ENCODE results near the gene HOXC11. TPM values are rescaled to one million over a fixed set of nuclear protein-coding genes. Genes with fewer than 3 reads are reported as not detected.

HOXC11 gene
- total and polyA plus RNA-seq, 4 donors = 0.38 to 4.1 TPM; not detected in 2

GRCh38 chr12:54015018-54015931 lies 42.3 kb downstream of the HOXC11 start:
- Histone ChIP-seq H3K36me3 (ENCODE audit: control insufficient read depth in 1 of 2, insufficient read depth in 2 of 2, low read length in 1 of 2) (no peaks in the 10 kb centered on the region), H3K27ac (ENCODE audit: low read depth in 1 of 2, low read length in 2 of 2) (no peak overlapping the region), H3K9me3 (ENCODE audit: control insufficient read depth, low read length) (no peaks in the 10 kb centered on the region), H3K27me3 (ENCODE audit: control insufficient read depth in 1 of 2, insufficient read depth in 2 of 2, low read length in 1 of 2) (no peaks in the 10 kb centered on the region), H3K4me3 (ENCODE audit: low read length in 2 of 2) (no peak overlapping the region), H3K4me1 (ENCODE audit: control insufficient read depth in 1 of 2, insufficient read depth in 2 of 2, low read length in 2 of 2) (no peaks in the 10 kb centered on the region)
- intact Hi-C loops (cut with DNase I) = no loop called here
- WGBS, 2 donors = 63 to 77% methylated on average over 23 of the region's 23 CpGs
- no peak for ATAC-seq (ENCODE audit: low FRiP score)
- DNase-seq = peak in 1 of 2 donors; percentile 36

GRCh38 chr12:54016051-54016450 lies 43.1 kb downstream of the HOXC11 start:
- no peaks in the 10 kb centered on the region for H3K27me3 ChIP-seq (ENCODE audit: control insufficient read depth in 1 of 2, insufficient read depth in 2 of 2, low read length in 1 of 2)
- H3K4me3 ChIP-seq (ENCODE audit: low read length in 2 of 2) = no peak overlapping the region
- H3K4me1 ChIP-seq (ENCODE audit: control insufficient read depth in 1 of 2, insufficient read depth in 2 of 2, low read length in 2 of 2) = no peaks in the 10 kb centered on the region
- no peaks in the 10 kb centered on the region for H3K9me3 ChIP-seq (ENCODE audit: control insufficient read depth, low read length)
- ATAC-seq (ENCODE audit: low FRiP score) (no peak), DNase-seq (peak in 1 of 2 donors; percentile 44)
- no peak overlapping the region for H3K27ac ChIP-seq (ENCODE audit: low read depth in 1 of 2, low read length in 2 of 2)
- intact Hi-C loops (cut with DNase I) = no loop called here
- WGBS, 2 donors = 53 to 77% methylated on average over 3 of the region's 3 CpGs
- no peaks in the 10 kb centered on the region for H3K36me3 ChIP-seq (ENCODE audit: control insufficient read depth in 1 of 2, insufficient read depth in 2 of 2, low read length in 1 of 2)

- WGBS, 2 donors = 7 to 9% methylated on average over 25 of the region's 25 CpGs
- peak; percentile 6 for ATAC-seq (ENCODE audit: low FRiP score)
- no peaks in the 10 kb centered on the region for H3K4me1 ChIP-seq (ENCODE audit: control insufficient read depth in 1 of 2, insufficient read depth in 2 of 2, low read length in 2 of 2)
- DNase-seq = peak in 1 of 2 donors; percentile 46
- H3K27me3 ChIP-seq (ENCODE audit: control insufficient read depth in 1 of 2, insufficient read depth in 2 of 2, low read length in 1 of 2) = no peaks in the 10 kb centered on the region
- H3K36me3 ChIP-seq (ENCODE audit: control insufficient read depth in 1 of 2, insufficient read depth in 2 of 2, low read length in 1 of 2) = no peaks in the 10 kb centered on the region
- H3K9me3 ChIP-seq (ENCODE audit: control insufficient read depth, low read length) = no peaks in the 10 kb centered on the region
- H3K4me3 ChIP-seq (ENCODE audit: low read length in 2 of 2) = peak overlapping the region in 1 of 2 donors; percentile 14
- intact Hi-C loops (cut with DNase I) = no loop called here
- H3K27ac ChIP-seq (ENCODE audit: low read depth in 1 of 2, low read length in 2 of 2) = no peak overlapping the region
These were observed 43.6 kb downstream of the HOXC11 start for GRCh38 chr12:54016478-54016964.

- H3K36me3 ChIP-seq (ENCODE audit: control insufficient read depth in 1 of 2, insufficient read depth in 2 of 2, low read length in 1 of 2) = no peaks in the 10 kb centered on the region
- peak overlapping the region; percentile 14 to 51 for H3K4me3 ChIP-seq (ENCODE audit: low read length in 2 of 2)
- peak; percentile 44 for ATAC-seq (ENCODE audit: low FRiP score)
- no peaks in the 10 kb centered on the region for H3K9me3 ChIP-seq (ENCODE audit: control insufficient read depth, low read length)
- intact Hi-C loops (cut with DNase I) = no loop called here
- WGBS, 2 donors = 2 to 3% methylated on average over 24 of the region's 24 CpGs
- DNase-seq = no peak
- H3K27ac ChIP-seq (ENCODE audit: low read depth in 1 of 2, low read length in 2 of 2) = peak overlapping the region in 1 of 2 donors; percentile 4
- H3K4me1 ChIP-seq (ENCODE audit: control insufficient read depth in 1 of 2, insufficient read depth in 2 of 2, low read length in 2 of 2) = no peaks in the 10 kb centered on the region
- no peaks in the 10 kb centered on the region for H3K27me3 ChIP-seq (ENCODE audit: control insufficient read depth in 1 of 2, insufficient read depth in 2 of 2, low read length in 1 of 2)
These were observed 44.3 kb downstream of the HOXC11 start for GRCh38 chr12:54017027-54017788.

- peak; percentile 94 to 96 for DNase-seq
- Histone ChIP-seq H3K4me3 (ENCODE audit: low read length in 2 of 2) (peak overlapping the region; percentile 14 to 51), H3K27ac (ENCODE audit: low read depth in 1 of 2, low read length in 2 of 2) (peak overlapping the region; percentile 68 to 81), H3K4me1 (ENCODE audit: control insufficient read depth in 1 of 2, insufficient read depth in 2 of 2, low read length in 2 of 2) (no peaks in the 10 kb centered on the region), H3K27me3 (ENCODE audit: control insufficient read depth in 1 of 2, insufficient read depth in 2 of 2, low read length in 1 of 2) (no peaks in the 10 kb centered on the region), H3K9me3 (ENCODE audit: control insufficient read depth, low read length) (no peaks in the 10 kb centered on the region), H3K36me3 (ENCODE audit: control insufficient read depth in 1 of 2, insufficient read depth in 2 of 2, low read length in 1 of 2) (no peaks in the 10 kb centered on the region)
- 1 to 2% methylated on average over 29 to 34 of the region's 34 CpGs for WGBS, 2 donors
- peak; percentile 92 for ATAC-seq (ENCODE audit: low FRiP score)
- intact Hi-C loops (cut with DNase I) = no loop called here
These were observed 45.0 kb downstream of the HOXC11 start for GRCh38 chr12:54017878-54018467.

DNA sequence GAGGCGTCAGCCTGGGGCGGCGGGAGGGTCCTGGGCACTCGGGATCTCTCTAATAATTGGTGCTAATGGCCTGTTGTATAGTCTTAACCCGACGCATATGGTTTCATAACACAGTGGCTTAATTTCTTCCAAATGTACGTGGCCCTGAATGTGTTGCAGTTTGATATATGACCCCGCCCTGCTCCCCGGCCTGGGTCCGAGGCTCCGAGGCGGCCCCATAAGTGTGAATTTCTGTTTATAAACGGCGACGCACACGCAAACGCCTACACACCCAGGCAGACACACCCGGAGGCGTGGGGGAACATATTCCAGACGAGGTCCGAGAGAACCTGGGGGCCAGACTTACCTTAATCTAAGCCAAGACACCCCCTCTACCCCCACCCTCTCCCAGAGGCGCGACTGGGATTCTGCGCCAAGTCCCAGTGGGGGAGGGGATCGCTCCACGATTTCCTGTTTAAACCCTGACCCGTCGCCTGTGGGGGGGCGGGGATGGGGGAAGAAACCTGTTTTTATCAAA lies 45.6 kb downstream of the HOXC11 start:
- ATAC-seq (ENCODE audit: low FRiP score) (peak; percentile 30), DNase-seq (peak in 1 of 2 donors; percentile 90)
- WGBS, 2 donors = 21 to 22% methylated on average over 29 of the region's 29 CpGs
- Histone ChIP-seq H3K4me1 (ENCODE audit: control insufficient read depth in 1 of 2, insufficient read depth in 2 of 2, low read length in 2 of 2) (no peaks in the 10 kb centered on the region), H3K36me3 (ENCODE audit: control insufficient read depth in 1 of 2, insufficient read depth in 2 of 2, low read length in 1 of 2) (no peaks in the 10 kb centered on the region), H3K9me3 (ENCODE audit: control insufficient read depth, low read length) (no peaks in the 10 kb centered on the region), H3K27ac (ENCODE audit: low read depth in 1 of 2, low read length in 2 of 2) (peak overlapping the region; percentile 68 to 81), H3K4me3 (ENCODE audit: low read length in 2 of 2) (peak overlapping the region; percentile 14 to 51), H3K27me3 (ENCODE audit: control insufficient read depth in 1 of 2, insufficient read depth in 2 of 2, low read length in 1 of 2) (no peaks in the 10 kb centered on the region)
- intact Hi-C loops (cut with DNase I) = no loop called here

DNA sequence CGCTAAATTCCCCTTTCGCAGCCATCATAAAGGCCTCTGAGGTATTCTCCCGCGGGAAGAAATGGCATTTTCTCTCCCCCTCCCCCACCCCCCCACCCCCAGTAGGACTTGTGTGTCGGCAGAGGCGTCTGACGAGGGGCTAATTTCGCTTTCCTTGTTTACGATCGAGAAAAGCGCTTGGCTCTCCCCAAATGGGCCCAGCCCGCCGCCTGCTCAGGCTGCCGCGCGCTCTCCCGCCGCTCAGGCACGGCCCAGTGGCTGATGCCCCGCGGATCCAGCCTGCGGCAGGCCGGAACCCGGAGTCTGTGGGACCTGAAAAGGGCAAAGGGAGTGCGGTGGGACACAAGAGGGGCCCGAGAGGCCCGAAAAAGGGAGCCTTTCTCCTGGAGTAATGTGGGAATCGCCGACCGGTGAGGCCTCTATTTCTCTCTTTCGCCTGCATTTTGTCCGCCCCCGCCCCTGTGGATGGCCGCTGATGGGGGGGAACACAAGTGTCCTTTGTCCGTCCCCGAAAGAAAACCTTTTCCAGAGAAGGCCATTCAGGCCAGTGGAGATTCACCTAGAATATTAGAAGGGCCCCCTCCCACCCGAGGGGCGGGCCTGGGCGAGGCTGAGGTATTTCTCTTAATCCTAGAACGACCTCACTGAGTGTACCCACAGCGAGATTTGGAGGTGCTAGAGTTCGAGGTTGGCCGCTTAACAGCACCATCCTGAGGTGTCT lies 46.3 kb downstream of the HOXC11 start:
- intact Hi-C loops (cut with DNase I) = no loop called here
- WGBS, 2 donors = 19 to 27% methylated on average over 40 to 43 of the region's 43 CpGs
- Histone ChIP-seq H3K4me1 (ENCODE audit: control insufficient read depth in 1 of 2, insufficient read depth in 2 of 2, low read length in 2 of 2) (no peaks in the 10 kb centered on the region), H3K27ac (ENCODE audit: low read depth in 1 of 2, low read length in 2 of 2) (peak overlapping the region; percentile 73 to 91), H3K9me3 (ENCODE audit: control insufficient read depth, low read length) (no peaks in the 10 kb centered on the region), H3K36me3 (ENCODE audit: control insufficient read depth in 1 of 2, insufficient read depth in 2 of 2, low read length in 1 of 2) (no peaks in the 10 kb centered on the region), H3K27me3 (ENCODE audit: control insufficient read depth in 1 of 2, insufficient read depth in 2 of 2, low read length in 1 of 2) (no peaks in the 10 kb centered on the region), H3K4me3 (ENCODE audit: low read length in 2 of 2) (peak overlapping the region in 1 of 2 donors; percentile 5)
- peak; percentile 16 for ATAC-seq (ENCODE audit: low FRiP score)
- DNase-seq = peak in 1 of 2 donors; percentile 43
